Astrocyte (in vitro differentiated cells and primary cell): Measurements from ENCODE around the gene SSU72.

Source experiments
- EZH2 ChIP-seq: IDR thresholded peaks from 2 replicates; pipeline ENCODE4 v1.6.1; 2012; ENCODE audit warnings: mild to moderate bottlenecking, low read length, inconsistent platforms; ENCODE audit not compliant: insufficient read depth
- TF ChIP-seq, protein P1 (sequence below): IDR thresholded peaks from 2 replicates; pipeline ENCODE4 v1.5.1; 2011; ENCODE audit warnings: low read depth, mild to moderate bottlenecking, inconsistent platforms, low read length, moderate library complexity; ENCODE audit not compliant: insufficient read depth

DNA sequence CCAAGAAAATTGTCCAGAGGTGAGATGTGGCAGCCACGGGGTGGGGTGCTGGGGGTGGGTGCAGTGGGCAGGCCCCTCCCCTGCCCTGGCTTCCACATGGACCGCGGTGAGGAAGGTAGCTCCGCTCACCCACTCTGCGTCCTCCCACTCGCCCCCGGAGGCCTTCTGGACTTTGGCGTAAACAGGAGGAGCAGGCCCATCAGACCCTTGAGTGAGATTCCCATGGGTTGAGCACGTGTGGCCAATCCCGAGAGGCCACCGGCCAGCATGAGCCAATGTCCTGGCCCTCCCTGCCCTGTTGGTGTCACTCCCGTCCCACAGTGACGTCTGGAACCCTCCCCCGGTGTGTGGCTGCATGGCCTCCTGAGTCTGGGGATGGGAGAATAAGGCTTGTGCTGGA lies 26.1 kb downstream of the SSU72 start:
- TF ChIP-seq EZH2 = no peak
- TF ChIP-seq, protein P1, sequence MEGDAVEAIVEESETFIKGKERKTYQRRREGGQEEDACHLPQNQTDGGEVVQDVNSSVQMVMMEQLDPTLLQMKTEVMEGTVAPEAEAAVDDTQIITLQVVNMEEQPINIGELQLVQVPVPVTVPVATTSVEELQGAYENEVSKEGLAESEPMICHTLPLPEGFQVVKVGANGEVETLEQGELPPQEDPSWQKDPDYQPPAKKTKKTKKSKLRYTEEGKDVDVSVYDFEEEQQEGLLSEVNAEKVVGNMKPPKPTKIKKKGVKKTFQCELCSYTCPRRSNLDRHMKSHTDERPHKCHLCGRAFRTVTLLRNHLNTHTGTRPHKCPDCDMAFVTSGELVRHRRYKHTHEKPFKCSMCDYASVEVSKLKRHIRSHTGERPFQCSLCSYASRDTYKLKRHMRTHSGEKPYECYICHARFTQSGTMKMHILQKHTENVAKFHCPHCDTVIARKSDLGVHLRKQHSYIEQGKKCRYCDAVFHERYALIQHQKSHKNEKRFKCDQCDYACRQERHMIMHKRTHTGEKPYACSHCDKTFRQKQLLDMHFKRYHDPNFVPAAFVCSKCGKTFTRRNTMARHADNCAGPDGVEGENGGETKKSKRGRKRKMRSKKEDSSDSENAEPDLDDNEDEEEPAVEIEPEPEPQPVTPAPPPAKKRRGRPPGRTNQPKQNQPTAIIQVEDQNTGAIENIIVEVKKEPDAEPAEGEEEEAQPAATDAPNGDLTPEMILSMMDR = no peak
